HUES64 (cell line): Measurements from ENCODE around the gene SLC16A5.
"Not testable (repeated sequence)": the region's sequence is repeated elsewhere in the genome, so short reads cannot be mapped to it uniquely, and the experiment has no call there.

Source experiments
- H3K27ac ChIP-seq: 2 replicates; pipeline ENCODE4 v1.7.0; 2013; ENCODE audit warnings: low read depth, low read length, inconsistent platforms
- H3K27me3 ChIP-seq: 2 replicates; pipeline ENCODE4 v1.6.1; 2013; ENCODE audit warnings: mild to moderate bottlenecking, low read length; ENCODE audit not compliant: insufficient read depth
- H3K36me3 ChIP-seq: 2 replicates; pipeline ENCODE4 v1.6.1; 2013; ENCODE audit warnings: mild to moderate bottlenecking, low read length; ENCODE audit not compliant: insufficient read depth
- H3K4me1 ChIP-seq: 2 replicates; pipeline ENCODE4 v1.6.1; 2013; ENCODE audit warnings: mild to moderate bottlenecking, low read length, moderate library complexity; ENCODE audit not compliant: insufficient read depth
- H3K4me3 ChIP-seq: 2 replicates; pipeline ENCODE4 v1.5.1; 2013; ENCODE audit warnings: mild to moderate bottlenecking, low read length, moderate library complexity
- H3K9ac ChIP-seq: 2 replicates; pipeline ENCODE4 v1.6.1; 2013; ENCODE audit warnings: mild to moderate bottlenecking, low read depth, low read length
- H3K9me3 ChIP-seq: 2 replicates; pipeline ENCODE4 v1.6.1; 2013; ENCODE audit warnings: low read depth, low read length; ENCODE audit not compliant: insufficient read depth
- WGBS: fragments of 150-250, 120-280 bp; methylation state at CpG from one replicate; pipeline ENCODE4 v1.1.7; 2013; ENCODE audit warnings: missing lambda C conversion rate; 5-methylcytosine and 5-hydroxymethylcytosine counted together

The SLC16A5 gene

GRCh38 chr17:75130632-75131277 lies 43.0 kb downstream of the SLC16A5 start:
- WGBS, result 9% methylated on average over 29 of the region's 29 CpGs
- H3K9me3 ChIP-seq, result no peaks in the 10 kb centered on the region
- H3K4me1 ChIP-seq, result no peaks in the 10 kb centered on the region; the same call in 1 of the 2 replicates
- H3K9ac ChIP-seq, result peak overlapping the region; percentile 94
- H3K36me3 ChIP-seq, result peaks cover 33% of the 10 kb centered on the region
- H3K27ac ChIP-seq, result peak overlapping the region; percentile 93
- peak overlapping the region; percentile 85 for H3K4me3 ChIP-seq
- H3K27me3 ChIP-seq, result no peaks in the 10 kb centered on the region

GRCh38 chr17:75131278-75132017 lies 43.7 kb downstream of the SLC16A5 start, which contains the start of gene NT5C:
TSS of gene NT5C (minus strand) at chr17:75131742. CDS start at chr17:75131707, 35 bp downstream.
- under 1% methylated on average over 82 of the region's 82 CpGs for WGBS
- H3K36me3 ChIP-seq, result peaks cover 40% of the 10 kb centered on the region
- H3K4me3 ChIP-seq, result peak within 1 kb of the TSS; percentile 85
- H3K4me1 ChIP-seq, result no peaks in the 10 kb centered on the region; the same call in 1 of the 2 replicates
- H3K27ac ChIP-seq, result peak within 1 kb of the TSS; percentile 93
- no peaks in the 10 kb centered on the region for H3K9me3 ChIP-seq
- H3K9ac ChIP-seq, result peak within 1 kb of the TSS; percentile 94
- H3K27me3 ChIP-seq, result no peaks in the 10 kb centered on the region

DNA sequence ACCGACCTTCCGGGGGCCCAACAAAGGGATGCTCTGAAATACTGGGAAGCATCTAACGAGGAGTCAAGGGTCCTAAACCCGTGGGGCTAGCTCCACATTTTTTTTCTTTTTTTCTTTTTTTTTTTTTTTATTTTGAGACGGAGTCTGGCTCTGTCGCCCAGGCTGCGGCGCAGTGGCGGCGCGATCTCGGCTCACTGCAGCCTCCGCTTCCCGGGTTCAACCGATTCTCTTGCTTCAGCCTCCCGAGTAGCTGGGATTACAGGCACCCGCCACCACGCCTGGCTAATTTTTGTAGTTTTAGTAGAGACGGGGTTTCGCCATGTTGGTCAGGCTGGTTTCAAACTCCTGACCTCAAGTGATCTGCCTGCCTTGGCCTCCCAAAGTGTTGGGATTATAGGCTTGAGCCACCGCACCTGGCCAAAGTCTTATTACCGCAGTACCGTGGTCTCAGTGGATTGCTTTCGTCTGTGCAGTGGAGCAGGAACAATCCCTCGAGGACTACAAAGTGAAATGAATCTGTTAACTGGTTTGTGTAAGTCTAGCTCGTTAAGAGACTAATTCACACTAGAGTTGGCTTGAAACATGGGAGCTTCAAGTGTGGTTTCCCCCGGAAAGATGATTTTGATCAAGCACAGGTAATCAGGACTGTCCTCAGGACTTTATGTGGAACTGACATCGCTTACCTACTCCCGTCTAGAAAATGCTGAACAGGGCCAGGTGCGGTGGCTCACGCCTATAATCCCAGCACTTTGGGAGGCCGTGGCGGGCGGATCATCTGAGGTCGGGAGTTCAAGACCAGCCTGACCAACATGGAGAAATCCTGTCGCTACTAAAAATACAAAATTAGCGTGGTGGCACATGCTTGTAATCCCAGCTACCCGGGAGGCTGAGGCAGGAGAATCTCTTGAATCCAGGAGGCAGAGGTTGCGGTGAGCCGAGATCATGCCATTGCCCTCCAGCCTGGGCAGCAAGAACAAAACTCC lies 44.6 kb downstream of the SLC16A5 start:
- 89% methylated on average over 40 of the region's 40 CpGs for WGBS
- Histone ChIP-seq H3K36me3 (peaks cover 49% of the 10 kb centered on the region), H3K27ac (peak overlapping the region; percentile 93), H3K4me3 (peak overlapping the region; percentile 85), H3K9ac (peak overlapping the region; percentile 94)
- not testable (repeated sequence) for H3K27me3 ChIP-seq, H3K4me1 ChIP-seq, H3K9me3 ChIP-seq

GRCh38 chr17:75133001-75133400 lies 45.2 kb downstream of the SLC16A5 start:
- Histone ChIP-seq H3K27ac (no peak overlapping the region), H3K4me3 (no peak overlapping the region), H3K9ac (no peak overlapping the region), H3K27me3 (no peaks in the 10 kb centered on the region), H3K36me3 (peaks cover 56% of the 10 kb centered on the region), H3K4me1 (no peaks in the 10 kb centered on the region; the same call in 1 of the 2 replicates), H3K9me3 (no peaks in the 10 kb centered on the region)
- WGBS, result 91% methylated on average over 3 of the region's 3 CpGs

DNA sequence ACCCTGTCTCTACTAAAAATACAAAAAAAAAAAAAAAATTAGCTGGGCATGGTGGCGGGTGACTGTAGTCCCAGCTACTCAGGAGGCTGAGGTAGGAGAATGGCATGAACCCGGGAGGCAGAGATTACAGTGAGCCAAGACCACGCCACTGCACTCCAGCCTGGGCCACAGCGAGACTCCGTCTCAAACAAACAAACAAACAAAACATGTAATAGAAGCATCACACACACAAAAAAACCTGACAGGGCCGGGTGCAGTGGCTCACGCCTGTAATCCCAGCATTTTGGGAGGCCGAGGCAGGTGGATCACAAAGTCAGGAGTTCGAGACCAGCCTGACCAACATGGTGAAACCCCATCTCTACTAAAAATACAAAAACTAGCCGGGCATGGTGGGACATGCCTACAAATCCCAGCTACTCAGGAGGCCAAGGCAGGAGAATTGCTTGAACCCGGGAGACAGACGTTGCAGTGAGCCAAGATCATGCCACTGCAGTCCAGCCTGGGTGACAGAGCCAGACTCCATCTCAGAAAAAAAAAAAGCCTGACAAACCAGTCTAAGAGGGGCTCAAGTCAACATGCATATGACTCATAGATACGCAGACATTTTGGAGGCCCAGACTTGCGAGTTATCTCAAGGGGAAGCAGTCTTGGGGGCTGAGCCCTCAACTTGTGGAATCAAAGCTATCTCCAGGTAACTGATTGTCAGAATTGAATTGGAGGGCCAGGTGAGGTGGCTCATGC lies 46.0 kb downstream of the SLC16A5 start:
- WGBS, result 93% methylated on average over 14 of the region's 14 CpGs

GRCh38 chr17:75135452-75135851 lies 47.7 kb downstream of the SLC16A5 start:
- no peaks in the 10 kb centered on the region; the same call in 1 of the 2 replicates for H3K4me1 ChIP-seq
- peak overlapping the region; percentile 52; the same call in 1 of the 2 replicates for H3K27ac ChIP-seq
- no peak overlapping the region for H3K4me3 ChIP-seq
- H3K36me3 ChIP-seq, result peaks cover 61% of the 10 kb centered on the region
- no peak overlapping the region for H3K9ac ChIP-seq
- no peaks in the 10 kb centered on the region for H3K27me3 ChIP-seq
- 90% methylated on average over 5 of the region's 5 CpGs for WGBS
- no peaks in the 10 kb centered on the region for H3K9me3 ChIP-seq

More for the DNA sequence above, 46.0 kb downstream of the SLC16A5 start:
- H3K9ac ChIP-seq, H3K27me3 ChIP-seq, H3K9me3 ChIP-seq, H3K4me3 ChIP-seq, H3K27ac ChIP-seq, H3K4me1 ChIP-seq: not testable (repeated sequence)
- H3K36me3 ChIP-seq, result peaks cover 60% of the 10 kb centered on the region

DNA sequence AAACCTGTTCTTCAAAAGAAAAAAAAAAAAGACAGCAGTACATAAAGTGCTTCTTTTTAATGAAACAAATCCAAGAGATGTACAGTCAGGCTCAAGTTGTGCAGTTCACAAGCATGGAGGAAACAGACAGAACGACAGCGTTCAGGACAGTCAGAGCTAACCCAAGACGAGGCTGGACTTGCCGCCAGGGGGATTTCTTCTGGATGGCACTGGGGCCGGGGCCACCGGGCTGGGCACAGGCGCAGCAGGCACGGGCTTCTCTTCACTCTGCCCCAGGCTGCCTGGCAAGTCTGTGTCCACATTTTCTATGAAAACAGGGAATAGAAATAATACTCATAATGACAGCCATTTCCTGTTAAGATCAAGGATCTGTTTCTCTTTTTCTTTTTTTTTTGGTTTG lies 48.2 kb downstream of the SLC16A5 start:
- no peaks in the 10 kb centered on the region for H3K4me1 ChIP-seq
- H3K36me3 ChIP-seq, result peaks cover 65% of the 10 kb centered on the region
- H3K27me3 ChIP-seq, result no peaks in the 10 kb centered on the region
- WGBS, result 98% methylated on average over 8 of the region's 8 CpGs
- no peak overlapping the region for H3K9ac ChIP-seq
- H3K4me3 ChIP-seq, result no peak overlapping the region
- H3K9me3 ChIP-seq, result no peaks in the 10 kb centered on the region
- peak overlapping the region; percentile 10; the same call in 1 of the 2 replicates for H3K27ac ChIP-seq

- peaks cover 80% of the 10 kb centered on the region for H3K36me3 ChIP-seq
- H3K4me1 ChIP-seq, H3K9me3 ChIP-seq, H3K4me3 ChIP-seq, H3K27ac ChIP-seq, H3K9ac ChIP-seq, H3K27me3 ChIP-seq: not testable (repeated sequence)
- 97% methylated on average over 9 of the region's 9 CpGs for WGBS
These were observed 50.0 kb downstream of the SLC16A5 start for GRCh38 chr17:75137762-75138161.

- Histone ChIP-seq H3K27me3 (no peaks in the 10 kb centered on the region), H3K27ac (no peak overlapping the region), H3K4me1 (no peaks in the 10 kb centered on the region), H3K9me3 (no peaks in the 10 kb centered on the region), H3K9ac (no peak overlapping the region), H3K36me3 (peaks cover 88% of the 10 kb centered on the region), H3K4me3 (no peak overlapping the region)
- WGBS, result 95% methylated on average over 5 of the region's 5 CpGs
These were observed 50.8 kb downstream of the SLC16A5 start for GRCh38 chr17:75138519-75138918.

- Histone ChIP-seq H3K36me3 (peaks cover 97% of the 10 kb centered on the region), H3K27me3 (no peaks in the 10 kb centered on the region), H3K4me1 (no peaks in the 10 kb centered on the region), H3K9ac (no peak overlapping the region), H3K4me3 (no peak overlapping the region), H3K9me3 (no peaks in the 10 kb centered on the region), H3K27ac (no peak overlapping the region)
- 96% methylated on average over 11 of the region's 13 CpGs for WGBS
These were observed 54.6 kb downstream of the SLC16A5 start for GRCh38 chr17:75142236-75142971.
